HCT116 (cell line): ENCODE data around the gene BLOC1S3. TPM values are rescaled to one million over a fixed set of nuclear protein-coding genes. Genes with fewer than 3 reads are reported as not detected.

Source experiments
- ATAC-seq: fragments of 200-7000 bp; cut with Tn5 transposase; 2 replicates; pipeline ENCODE4 v1.9.1; 2020; ENCODE audit warnings: mild to moderate bottlenecking, moderate library complexity
- BruUV-seq: library from RNA; stranded (reverse); fragments of 400-500 nt; replicated peaks from 2 replicates; lab custom pipeline; 2021; lab: Mats Ljungman, UMichigan
- CTCF ChIA-PET: fragments of 300-600 bp; sonication (Branson Sonifier 250); formaldehyde crosslinking; loops from one replicate; lab custom pipeline; 2021; ENCODE audit warnings: antibody characterized with exemption; lab: Charles Lee
- POLR2A ChIA-PET: fragments of 300-600, 350-600 bp; sonication (Branson Sonifier 250); formaldehyde crosslinking; loops from one replicate; lab custom pipeline; 2021; ENCODE audit warnings: antibody characterized with exemption; lab: Charles Lee
- RAD21 ChIA-PET, 2 experiments: fragments of 300-600 bp; sonication (Branson Sonifier 250); formaldehyde crosslinking; loops; one replicate each; lab custom pipeline; 2023; ENCODE audit warnings: low total read pairs in 2 of 2; ENCODE audit not compliant: uncharacterized antibody in 2 of 2, unreplicated experiment in 2 of 2, low non-redundant PET in 1 of 2; lab: Charles Lee
- DNase-seq: peaks from one replicate; pipeline ENCODE4 v3.0.0-alpha.2; 2010; ENCODE audit warnings: low read depth, low spot score
- H2AFZ ChIP-seq: fragments of 200-600 bp; shearing (Covaris generic), sonication (generic); 2 replicates; pipeline ENCODE4 v1.6.1; 2017; ENCODE audit warnings: low read depth, mixed run types, mixed read lengths, antibody characterized with exemption, low read length; ENCODE audit not compliant: poor library complexity, severe bottlenecking
- H3K27ac ChIP-seq: 2 replicates; pipeline ENCODE4 v1.5.1; 2012; ENCODE audit warnings: low read depth, low read length
- H3K27me3 ChIP-seq: fragments of 200-600 bp; sonication (generic); 2 replicates; pipeline ENCODE4 v1.6.1; 2016; ENCODE audit warnings: mixed run types, low read length, mixed read lengths; ENCODE audit not compliant: insufficient read depth
- H3K36me3 ChIP-seq, 2 experiments: fragments of 200-500 bp in 1 of 2; fragments of 200-600 bp in 1 of 2; sonication (Bioruptor generic) in 1 of 2; sonication (generic) in 1 of 2; 2 replicates each; pipeline versions ENCODE4 v1.5.1 to v1.6.1; 2014 to 2016; ENCODE audit warnings: low read length in 2 of 2, inconsistent platforms in 1 of 2, mixed read lengths in 1 of 2, mixed run types in 1 of 2; ENCODE audit not compliant: insufficient read depth in 2 of 2, control insufficient read depth in 1 of 2
- H3K4me1 ChIP-seq, 2 experiments: fragments of 200-600 bp in 1 of 2; sonication (generic) in 1 of 2; 2 replicates each; pipeline versions ENCODE4 v1.5.1 to v1.6.1; 2012 to 2017; ENCODE audit warnings: low read length in 2 of 2, inconsistent platforms in 1 of 2, mild to moderate bottlenecking in 1 of 2, mixed read lengths in 1 of 2, mixed run types in 1 of 2, moderate library complexity in 1 of 2; ENCODE audit not compliant: insufficient read depth in 2 of 2, control insufficient read depth in 1 of 2
- H3K4me2 ChIP-seq: fragments of 200-600 bp; sonication (generic); 2 replicates; pipeline ENCODE4 v1.6.1; 2017; ENCODE audit warnings: mixed run types, low read length, mixed read lengths
- H3K4me3 ChIP-seq, 2 experiments: fragments of 200-600 bp in 1 of 2; sonication (generic) in 1 of 2; replicated peaks in 1 of 2; 2 replicates each; pipeline ENCODE4 v1.5.1; 2011 to 2016; ENCODE audit warnings: low read length in 2 of 2, control low read depth in 1 of 2, low read depth in 1 of 2, mild to moderate bottlenecking in 1 of 2, mixed read lengths in 1 of 2, mixed run types in 1 of 2
- H3K79me2 ChIP-seq: fragments of 200-600 bp; sonication (generic); 2 replicates; pipeline ENCODE4 v1.6.1; 2017; ENCODE audit warnings: mild to moderate bottlenecking, mixed run types, low read length, moderate library complexity, mixed read lengths; ENCODE audit not compliant: insufficient read depth
- H3K9ac ChIP-seq: fragments of 200-600 bp; sonication (generic); 2 replicates; pipeline ENCODE4 v1.6.1; 2016; ENCODE audit warnings: low read length, mixed read lengths
- H3K9me2 ChIP-seq: fragments of 200-600 bp; sonication (generic), shearing (Covaris generic); 2 replicates; pipeline ENCODE4 v1.6.1; 2017; ENCODE audit warnings: mixed run types, mild to moderate bottlenecking, moderate library complexity; ENCODE audit not compliant: insufficient read depth
- H3K9me3 ChIP-seq, 2 experiments: fragments of 200-500 bp in 1 of 2; fragments of 200-600 bp in 1 of 2; sonication (Bioruptor generic) in 1 of 2; sonication (generic) in 1 of 2; 2 replicates each; pipeline ENCODE4 v1.6.1; 2014 to 2017; ENCODE audit warnings: low read length in 2 of 2, mixed read lengths in 2 of 2, inconsistent platforms in 1 of 2, low read depth in 1 of 2, mild to moderate bottlenecking in 1 of 2, mixed run types in 1 of 2, moderate library complexity in 1 of 2; ENCODE audit not compliant: control insufficient read depth in 1 of 2, insufficient read depth in 1 of 2
- H4K20me1 ChIP-seq: fragments of 200-600 bp; sonication (generic), shearing (Covaris generic); 2 replicates; pipeline ENCODE4 v1.6.1; 2017; ENCODE audit warnings: mixed run types, mild to moderate bottlenecking, moderate library complexity; ENCODE audit not compliant: insufficient read depth
- ATF3 ChIP-seq: IDR thresholded peaks from 2 replicates; pipeline ENCODE4 v1.6.1; 2012
- CBX3 ChIP-seq: IDR thresholded peaks from 2 replicates; pipeline ENCODE4 v1.6.1; 2012; ENCODE audit warnings: low read depth
- CEBPB ChIP-seq: IDR thresholded peaks from 2 replicates; pipeline ENCODE4 v1.6.1; 2012; ENCODE audit warnings: low read depth
- ELF1 ChIP-seq: IDR thresholded peaks from 2 replicates; pipeline ENCODE4 v1.6.1; 2012; ENCODE audit warnings: low read depth, borderline replicate concordance
- EZH2 ChIP-seq: fragments of 200-600 bp; sonication (generic); IDR thresholded peaks from 2 replicates; pipeline ENCODE4 v1.6.1; 2017; ENCODE audit warnings: antibody characterized with exemption, mixed run types
- EZH2phosphoT487 ChIP-seq: fragments of 200-600 bp; IDR thresholded peaks from 2 replicates; pipeline ENCODE4 v1.6.1; 2018; ENCODE audit warnings: antibody characterized with exemption, borderline replicate concordance
- FOSL1 ChIP-seq: IDR thresholded peaks from 2 replicates; pipeline ENCODE4 v1.6.1; 2012; ENCODE audit warnings: low read depth
- POLR2AphosphoS5 ChIP-seq: IDR thresholded peaks from 2 replicates; pipeline ENCODE4 v1.6.1; 2011; ENCODE audit warnings: mild to moderate bottlenecking, low read depth, low read length, moderate library complexity
- RAD21 ChIP-seq: IDR thresholded peaks from 2 replicates; pipeline ENCODE4 v1.6.1; 2012; ENCODE audit warnings: low read depth, mild to moderate bottlenecking
- REST ChIP-seq: IDR thresholded peaks from 2 replicates; pipeline ENCODE4 v1.6.1; 2012; ENCODE audit warnings: low read depth
- SIN3A ChIP-seq: IDR thresholded peaks from 2 replicates; pipeline ENCODE4 v1.6.1; 2012; ENCODE audit warnings: low read depth
- ZBTB33 ChIP-seq: IDR thresholded peaks from 2 replicates; pipeline ENCODE4 v1.6.1; 2011; ENCODE audit warnings: mild to moderate bottlenecking, low read length, moderate library complexity; ENCODE audit not compliant: insufficient replicate concordance; ENCODE audit errors: extremely low read depth
- ZFX ChIP-seq: fragments of 450-650 bp; IDR thresholded peaks from 2 replicates; pipeline ENCODE4 v1.6.1; 2017
- ZNF274 ChIP-seq: fragments of 200-500 bp; sonication (Bioruptor generic); IDR thresholded peaks from 2 replicates; pipeline ENCODE4 v1.6.1; 2014; ENCODE audit warnings: mild to moderate bottlenecking, low read depth, low read length, inconsistent platforms
- intact Hi-C: fragments of 100-400 bp; cut with micrococcal nuclease; formaldehyde crosslinking; loops from 2 replicates; pipeline ENCODE4 v1.10.0; 2022
- total RNA-seq: library from RNA; stranded (reverse); gene quantifications from one replicate; pipeline ENCODE4 v1.2.1, GENCODE V29; 2021; ENCODE audit not compliant: unreplicated experiment
- TF ChIP-seq, protein P1 (sequence below): IDR thresholded peaks from 2 replicates; pipeline ENCODE4 v1.6.1; 2012

BLOC1S3 gene
- total RNA-seq, 1 experiment from 2014 or later: 12.2 TPM

DNA sequence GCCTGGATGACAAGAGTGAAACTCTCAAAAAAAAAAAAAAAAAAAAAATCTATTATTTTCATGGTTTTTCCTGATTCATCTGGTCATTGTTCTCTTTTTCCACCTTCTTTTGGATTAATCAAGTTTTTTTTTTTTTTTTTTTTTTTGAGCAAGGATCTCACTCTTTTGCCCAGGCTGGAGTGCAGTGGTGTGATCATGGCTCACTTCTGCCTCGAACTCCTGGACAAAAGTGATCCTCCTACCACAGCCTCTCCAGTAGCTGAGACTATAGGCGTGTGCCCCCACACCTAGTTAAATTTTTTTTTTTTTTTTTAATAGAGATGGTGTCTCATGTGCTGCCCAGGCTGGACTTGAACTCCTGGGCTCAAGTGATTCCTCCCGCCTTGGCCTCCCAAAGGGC lies 27.7 kb downstream of the BLOC1S3 start:
- Histone ChIP-seq H3K27me3 (no peaks in the 10 kb centered on the region), H3K4me3 (no peak overlapping the region), H3K79me2 (no peaks in the 10 kb centered on the region), H3K9ac (no peak overlapping the region), H3K9me2 (no peaks in the 10 kb centered on the region), H3K4me1 (no peaks in the 10 kb centered on the region), H4K20me1 (no peaks in the 10 kb centered on the region), H3K36me3 (no peaks in the 10 kb centered on the region), H3K27ac (no peak overlapping the region), H3K9me3 (no peaks in the 10 kb centered on the region), H2AFZ (no peak overlapping the region), H3K4me2 (no peak overlapping the region)
- ChIA-PET POLR2A (interaction anchor here (0.7 kb wide), 1 partner anchor 206 kb away, joined by 3 read pairs; no protein-coding TSS in a partner anchor), RAD21 (interaction anchor here in 1 of 2 experiments (0.6 kb wide), 1 partner anchor 30 kb away, joined by 3 read pairs; no protein-coding TSS in a partner anchor), CTCF (no interaction called here)
- no TSS peak for BruUV-seq
- no peak for DNase-seq
- ATAC-seq: no peak
- intact Hi-C loops: no loop called here
- TF ChIP-seq SIN3A: no peak
- no peak for TF ChIP-seq ZFX
- TF ChIP-seq ZNF274: no peak
- no peak for TF ChIP-seq RAD21

DNA sequence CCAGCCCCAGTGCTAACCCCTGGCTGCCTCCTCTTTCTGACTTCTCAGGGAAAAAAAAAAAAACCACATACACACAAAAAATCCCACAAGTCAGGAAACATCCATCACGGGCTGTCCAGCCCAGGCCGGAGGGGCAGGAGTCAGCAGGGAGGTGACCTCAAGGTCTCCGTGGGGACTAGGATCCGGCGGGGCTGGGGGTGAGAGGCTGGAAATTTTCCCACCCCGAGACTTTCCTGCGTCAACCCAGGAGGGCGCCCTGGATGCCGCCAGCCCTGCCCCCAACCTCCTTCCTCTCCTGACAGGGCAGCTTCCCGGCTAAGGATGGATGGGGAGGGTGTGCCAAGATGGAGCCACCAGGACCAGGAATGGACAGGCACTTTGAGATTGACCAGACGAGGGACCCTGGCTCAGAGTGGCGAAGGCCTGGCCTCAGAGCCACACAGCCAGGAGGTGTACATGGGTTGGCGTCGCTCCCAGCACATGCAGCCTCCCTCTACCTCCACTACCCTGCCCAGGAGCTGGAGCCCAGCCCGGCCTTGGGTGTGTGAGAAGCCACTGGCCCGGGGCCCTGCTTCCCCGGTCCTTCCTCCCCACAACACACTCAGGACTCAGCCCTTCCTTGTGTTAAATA lies 33.3 kb downstream of the BLOC1S3 start:
- H4K20me1 ChIP-seq: no peaks in the 10 kb centered on the region
- no peak for DNase-seq
- no peaks in the 10 kb centered on the region for H3K9me2 ChIP-seq
- H3K4me2 ChIP-seq: no peak overlapping the region
- H3K79me2 ChIP-seq: no peaks in the 10 kb centered on the region
- H3K9ac ChIP-seq: no peak overlapping the region
- ChIA-PET RAD21 (no interaction called here), CTCF (no interaction called here), POLR2A (no interaction called here)
- H3K36me3 ChIP-seq: no peaks in the 10 kb centered on the region
- BruUV-seq: no TSS peak
- no peaks in the 10 kb centered on the region for H3K4me1 ChIP-seq
- H3K4me3 ChIP-seq: no peak overlapping the region
- H3K9me3 ChIP-seq: no peaks in the 10 kb centered on the region
- H3K27me3 ChIP-seq: no peaks in the 10 kb centered on the region
- intact Hi-C loops: no loop called here
- H3K27ac ChIP-seq: no peak overlapping the region
- ATAC-seq: no peak
- H2AFZ ChIP-seq: no peak overlapping the region
- TF ChIP-seq, protein P1, sequence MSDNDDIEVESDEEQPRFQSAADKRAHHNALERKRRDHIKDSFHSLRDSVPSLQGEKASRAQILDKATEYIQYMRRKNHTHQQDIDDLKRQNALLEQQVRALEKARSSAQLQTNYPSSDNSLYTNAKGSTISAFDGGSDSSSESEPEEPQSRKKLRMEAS: no peak
- TF ChIP-seq ZNF274 (no peak), CBX3 (no peak), REST (no peak), FOSL1 (no peak), ATF3 (no peak), ELF1 (no peak), SIN3A (no peak), CEBPB (no peak), EZH2 (no peak), ZFX (no peak), POLR2AphosphoS5 (no peak), EZH2phosphoT487 (no peak), ZBTB33 (no peak)
